Measurements from ENCODE around the gene IKZF4.

DNA sequence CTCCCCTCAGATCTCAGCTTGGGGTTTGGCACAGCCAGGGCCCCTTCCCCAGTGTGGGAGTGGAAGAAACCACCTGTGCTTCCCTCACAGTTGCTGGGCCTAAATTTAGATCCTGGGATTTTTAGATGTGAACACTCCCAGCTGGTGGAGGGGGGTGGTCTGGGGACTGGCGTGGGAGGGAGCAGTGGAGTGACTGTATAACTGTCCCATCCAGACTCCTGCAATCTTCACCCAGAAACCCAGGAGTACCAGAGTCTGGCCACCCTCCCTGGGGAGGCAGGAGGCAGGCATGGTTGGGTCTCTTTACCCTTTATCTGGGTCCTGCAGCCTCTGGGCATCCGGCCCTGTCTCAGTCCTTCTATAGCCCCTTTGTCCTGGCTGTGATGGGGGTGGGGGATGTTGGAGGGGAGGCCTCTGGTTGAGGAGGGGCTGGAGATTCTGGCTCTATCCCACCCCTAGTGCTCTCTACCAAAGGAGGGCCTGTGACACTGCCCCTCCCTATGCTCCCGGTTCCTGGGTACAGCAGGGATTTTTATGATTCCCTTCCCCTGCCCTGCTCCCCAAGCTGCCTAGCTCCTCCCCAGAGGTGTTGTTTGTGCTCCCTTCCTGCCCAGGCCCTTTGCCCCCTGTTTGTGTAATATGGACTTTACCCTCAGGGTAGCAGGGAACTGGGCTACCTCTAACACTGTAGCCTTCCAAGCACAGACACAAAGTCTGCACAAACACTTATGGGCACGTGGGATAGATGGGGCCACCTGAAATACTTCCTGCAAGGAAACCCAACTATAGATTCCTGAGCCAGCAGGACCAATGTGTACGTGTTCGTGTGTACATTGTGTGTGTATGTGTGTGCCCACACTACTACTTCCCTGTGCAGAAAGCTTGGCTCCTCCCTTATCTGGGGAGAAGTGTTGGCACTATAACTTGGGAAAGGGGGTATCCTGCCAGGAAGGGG, 60.8 kb downstream of the IKZF4 start:
- TF ChIP-seq, protein P1, sequence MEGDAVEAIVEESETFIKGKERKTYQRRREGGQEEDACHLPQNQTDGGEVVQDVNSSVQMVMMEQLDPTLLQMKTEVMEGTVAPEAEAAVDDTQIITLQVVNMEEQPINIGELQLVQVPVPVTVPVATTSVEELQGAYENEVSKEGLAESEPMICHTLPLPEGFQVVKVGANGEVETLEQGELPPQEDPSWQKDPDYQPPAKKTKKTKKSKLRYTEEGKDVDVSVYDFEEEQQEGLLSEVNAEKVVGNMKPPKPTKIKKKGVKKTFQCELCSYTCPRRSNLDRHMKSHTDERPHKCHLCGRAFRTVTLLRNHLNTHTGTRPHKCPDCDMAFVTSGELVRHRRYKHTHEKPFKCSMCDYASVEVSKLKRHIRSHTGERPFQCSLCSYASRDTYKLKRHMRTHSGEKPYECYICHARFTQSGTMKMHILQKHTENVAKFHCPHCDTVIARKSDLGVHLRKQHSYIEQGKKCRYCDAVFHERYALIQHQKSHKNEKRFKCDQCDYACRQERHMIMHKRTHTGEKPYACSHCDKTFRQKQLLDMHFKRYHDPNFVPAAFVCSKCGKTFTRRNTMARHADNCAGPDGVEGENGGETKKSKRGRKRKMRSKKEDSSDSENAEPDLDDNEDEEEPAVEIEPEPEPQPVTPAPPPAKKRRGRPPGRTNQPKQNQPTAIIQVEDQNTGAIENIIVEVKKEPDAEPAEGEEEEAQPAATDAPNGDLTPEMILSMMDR (IDR thresholded peaks at IDR 0.05; ENCODE audit: insufficient read depth, low read length, poor library complexity, severe bottlenecking): no peak
- TF ChIP-seq EZH2phosphoT487 (conservative IDR thresholded peaks at IDR 0.05; ENCODE audit: low read length): no peak

Measured in SU-DHL-6 (cell line).